Testis (tissue), 3 donors: ENCODE results near the gene MAP3K14. TPM values are rescaled to one million over a fixed set of nuclear protein-coding genes. Genes with fewer than 3 reads are reported as not detected.

ENCODE experiments used
- DNase-seq: peaks from one replicate; pipeline ENCODE4 v3.0.0-alpha.2; 2019
- H3K27ac ChIP-seq, 2 donors: fragments of 200-600 bp; sonication (generic); one replicate each; pipeline ENCODE4 v1.5.1; 2019
- H3K27me3 ChIP-seq: fragments of 200-600 bp; sonication (generic); one replicate; pipeline ENCODE4 v1.5.1; 2019
- H3K36me3 ChIP-seq: fragments of 200-600 bp; sonication (generic); one replicate; pipeline ENCODE4 v1.5.1; 2017; ENCODE audit warnings: low read depth; ENCODE audit errors: missing control alignments
- H3K4me1 ChIP-seq: fragments of 200-600 bp; sonication (generic); one replicate; pipeline ENCODE4 v1.5.1; 2019
- H3K4me3 ChIP-seq, 2 donors: fragments of 200-600 bp; sonication (generic); one replicate each; pipeline ENCODE4 v1.5.1; 2017 to 2019
- H3K9me3 ChIP-seq: fragments of 200-600 bp; sonication (generic); one replicate; pipeline ENCODE4 v1.5.1; 2017
- POLR2A ChIP-seq: fragments of 450-650 bp; IDR thresholded peaks from one replicate; pipeline ENCODE4 v1.6.1; 2017; ENCODE audit warnings: antibody characterized with exemption, mild to moderate bottlenecking, moderate library complexity
- WGBS, 2 donors: methylation state at CpG; one replicate each; pipeline ENCODE4 v1.1.5; 2018; 5-methylcytosine and 5-hydroxymethylcytosine counted together
- intact Hi-C: fragments of 100-400 bp; cut with DNase I; formaldehyde crosslinking; loops from one replicate; pipeline ENCODE4 v1.15.1; 2023; ENCODE audit warnings: low total_unique reads
- polyA plus RNA-seq: library from polyadenylated mRNA; stranded (reverse); fragments of 350-450 nt; fragmentation: Illumina TruSeq; extraction: RNeasy Lipid Tissue Mini Kit (QIAGEN cat#74804); gene quantifications from one replicate; pipeline ENCODE4 v1.2.3, GENCODE V29; 2014; ENCODE audit warnings: low read depth, low replicate concordance; ENCODE audit not compliant: insufficient read depth
- total RNA-seq, 2 donors: library from RNA; depleted of rRNA; stranded (reverse); fragments of >200 nt; gene quantifications; one replicate each; pipeline ENCODE4 v1.2.3, GENCODE V29; 2016
- TF ChIP-seq, protein P1 (sequence below), 3 experiments: fragments of 450-650 bp in 2 of 3; fragments of 200-600 bp in 1 of 3; sonication (generic) in 1 of 3; IDR thresholded peaks; one replicate each; pipeline ENCODE4 v1.5.1; 2016 to 2019; ENCODE audit warnings: antibody characterized with exemption in 3 of 3, mild to moderate bottlenecking in 2 of 3, moderate library complexity in 1 of 3

MAP3K14 gene
- total and polyA plus RNA-seq, 3 donors from 2014 or later, result 12.4 to 24.9 (median 14.6) TPM

DNA sequence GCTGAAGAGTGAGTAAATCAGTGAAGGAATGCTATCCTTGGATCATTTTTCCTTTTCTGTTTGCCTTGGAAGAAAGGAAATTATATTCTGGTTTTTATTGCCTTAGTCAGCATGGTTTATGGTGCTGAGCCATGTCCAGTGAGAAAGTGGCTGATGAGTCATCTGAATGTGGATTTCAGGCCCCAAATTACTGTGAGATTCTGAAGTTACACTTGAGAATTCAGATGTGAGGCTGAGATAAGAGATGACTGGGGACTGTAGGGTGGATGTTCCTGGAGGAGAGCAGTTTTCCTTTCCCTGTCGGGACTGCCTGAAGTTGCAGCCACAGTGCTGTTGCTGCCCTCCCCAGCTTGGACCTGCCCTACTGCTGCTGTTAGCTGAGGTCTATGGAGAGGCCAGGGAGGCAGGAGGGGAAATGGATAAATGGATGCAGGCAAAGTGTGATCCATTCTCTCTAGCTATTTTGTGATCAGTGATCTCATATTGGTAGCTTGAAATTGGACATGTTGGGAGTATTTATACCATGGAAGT is 4.2 kb upstream of the MAP3K14 start:
- intact Hi-C loops, result no loop called here
- no peaks in the 10 kb centered on the region for H3K27me3 ChIP-seq
- no peak overlapping the region for H3K4me3 ChIP-seq
- no peak for DNase-seq
- H3K4me1 ChIP-seq, result peaks cover 13% of the 10 kb centered on the region
- no peak for TF ChIP-seq POLR2A
- TF ChIP-seq, protein P1, sequence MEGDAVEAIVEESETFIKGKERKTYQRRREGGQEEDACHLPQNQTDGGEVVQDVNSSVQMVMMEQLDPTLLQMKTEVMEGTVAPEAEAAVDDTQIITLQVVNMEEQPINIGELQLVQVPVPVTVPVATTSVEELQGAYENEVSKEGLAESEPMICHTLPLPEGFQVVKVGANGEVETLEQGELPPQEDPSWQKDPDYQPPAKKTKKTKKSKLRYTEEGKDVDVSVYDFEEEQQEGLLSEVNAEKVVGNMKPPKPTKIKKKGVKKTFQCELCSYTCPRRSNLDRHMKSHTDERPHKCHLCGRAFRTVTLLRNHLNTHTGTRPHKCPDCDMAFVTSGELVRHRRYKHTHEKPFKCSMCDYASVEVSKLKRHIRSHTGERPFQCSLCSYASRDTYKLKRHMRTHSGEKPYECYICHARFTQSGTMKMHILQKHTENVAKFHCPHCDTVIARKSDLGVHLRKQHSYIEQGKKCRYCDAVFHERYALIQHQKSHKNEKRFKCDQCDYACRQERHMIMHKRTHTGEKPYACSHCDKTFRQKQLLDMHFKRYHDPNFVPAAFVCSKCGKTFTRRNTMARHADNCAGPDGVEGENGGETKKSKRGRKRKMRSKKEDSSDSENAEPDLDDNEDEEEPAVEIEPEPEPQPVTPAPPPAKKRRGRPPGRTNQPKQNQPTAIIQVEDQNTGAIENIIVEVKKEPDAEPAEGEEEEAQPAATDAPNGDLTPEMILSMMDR (IDR thresholded peaks at IDR 0.05), result no peak
- no peak overlapping the region for H3K27ac ChIP-seq
- H3K36me3 ChIP-seq, result no peaks in the 10 kb centered on the region
- 14 to 40% methylated on average over 1 of the region's 1 CpG for WGBS, 2 donors
- H3K9me3 ChIP-seq, result no peaks in the 10 kb centered on the region

DNA sequence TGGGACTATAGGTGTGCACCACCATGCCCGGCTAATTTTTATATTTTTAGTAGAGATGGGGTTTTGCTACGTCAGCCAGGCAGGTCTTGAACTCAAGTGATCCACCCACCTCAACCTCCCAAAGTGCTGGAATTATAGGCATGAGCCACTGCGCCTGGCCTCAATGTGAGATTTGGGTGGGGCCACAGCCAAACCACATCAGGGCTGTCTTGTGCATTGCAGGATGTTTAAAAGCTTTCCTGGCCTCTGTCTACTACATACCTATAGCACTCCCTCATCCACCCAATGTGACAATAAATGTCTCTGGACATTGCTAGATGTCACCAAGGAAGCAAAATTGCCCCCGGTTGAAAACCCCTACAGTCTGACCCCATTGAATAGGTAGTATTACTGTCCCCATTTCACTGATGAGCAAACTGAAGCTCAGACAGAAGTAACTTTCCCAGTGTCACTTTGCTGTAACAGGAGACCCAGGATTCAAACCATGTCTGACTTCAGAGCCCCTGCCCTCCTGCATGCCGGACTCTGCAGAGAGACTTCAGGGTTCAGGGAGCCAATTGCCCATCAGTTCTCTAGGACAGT is 3.6 kb upstream of the MAP3K14 start:
- intact Hi-C loops, result no loop called here
- Histone ChIP-seq H3K27me3 (no peaks in the 10 kb centered on the region), H3K4me1 (peaks cover 17% of the 10 kb centered on the region), H3K36me3 (no peaks in the 10 kb centered on the region), H3K9me3 (no peaks in the 10 kb centered on the region), H3K4me3 (no peak overlapping the region), H3K27ac (no peak overlapping the region)
- TF ChIP-seq, protein P1 (IDR thresholded peaks at IDR 0.05), result no peak
- no peak for TF ChIP-seq POLR2A
- WGBS, 2 donors, result 93 to 94% methylated on average over 5 of the region's 5 CpGs
- DNase-seq, result no peak

DNA sequence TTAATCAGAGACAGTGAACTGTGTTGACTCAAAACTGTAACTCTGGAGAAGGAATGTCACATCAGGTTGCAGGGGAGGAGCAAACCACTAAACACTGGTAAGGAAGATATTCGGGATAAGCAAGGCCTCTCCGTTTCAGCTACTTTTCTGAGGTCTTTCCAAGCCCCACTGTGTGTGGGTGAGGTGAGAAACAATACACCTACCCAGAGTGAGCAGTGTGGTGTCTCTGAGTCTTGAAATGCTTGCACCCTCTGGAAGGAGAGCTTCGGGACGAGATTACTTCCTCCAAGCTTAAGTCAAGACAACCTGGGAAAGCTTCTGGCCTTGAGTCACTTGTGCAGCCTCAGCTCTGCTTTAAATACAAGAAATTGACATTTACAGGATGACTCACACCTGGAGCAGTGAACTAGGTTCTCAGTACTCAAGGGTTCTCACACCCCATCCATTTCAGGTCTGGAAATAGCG is 2.5 kb upstream of the MAP3K14 start:
- Histone ChIP-seq H3K36me3 (no peaks in the 10 kb centered on the region), H3K27me3 (no peaks in the 10 kb centered on the region), H3K27ac (no peak overlapping the region), H3K4me3 (no peak overlapping the region), H3K9me3 (no peaks in the 10 kb centered on the region), H3K4me1 (peaks cover 26% of the 10 kb centered on the region)
- DNase-seq, result no peak
- intact Hi-C loops, result no loop called here
- 82 to 88% methylated on average over 5 of the region's 5 CpGs for WGBS, 2 donors
- TF ChIP-seq, protein P1 (IDR thresholded peaks at IDR 0.05), result no peak
- TF ChIP-seq POLR2A, result no peak

DNA sequence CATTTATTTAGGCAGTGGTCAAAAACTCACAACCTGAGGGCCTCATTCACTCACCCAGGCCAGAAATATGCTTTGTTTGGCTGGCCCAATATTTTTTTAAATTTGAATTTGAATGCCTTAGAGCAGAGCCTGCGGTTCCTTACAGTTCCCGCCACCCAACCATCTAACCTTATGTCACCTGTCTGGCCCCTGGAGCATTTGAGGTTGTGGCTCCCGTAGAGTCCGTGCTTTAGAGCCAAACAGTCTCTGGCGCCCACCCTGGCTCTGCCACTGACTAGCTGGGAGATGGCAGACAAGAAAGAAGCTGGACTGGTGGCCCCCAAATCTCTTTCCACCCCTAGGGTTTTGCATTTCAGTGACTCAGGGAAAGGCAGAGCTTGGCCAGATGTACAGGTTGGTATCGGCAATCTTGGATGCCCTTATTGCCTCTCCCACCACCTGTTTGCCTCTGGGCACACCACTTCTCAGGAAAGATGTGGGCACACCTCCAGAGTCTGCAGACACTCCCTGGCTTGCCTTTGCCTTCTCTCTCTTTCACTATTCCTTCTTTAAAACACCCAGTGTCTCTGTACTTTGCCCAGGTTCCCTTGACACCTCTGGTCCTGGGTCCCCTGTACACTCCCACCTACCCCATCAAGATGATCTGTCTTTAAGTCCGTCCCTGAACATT is 1.9 kb upstream of the MAP3K14 start:
- 81 to 82% methylated on average over 7 of the region's 7 CpGs for WGBS, 2 donors
- H3K36me3 ChIP-seq, result no peaks in the 10 kb centered on the region
- peaks cover 31% of the 10 kb centered on the region for H3K4me1 ChIP-seq
- no peaks in the 10 kb centered on the region for H3K27me3 ChIP-seq
- no peak overlapping the region for H3K27ac ChIP-seq
- H3K9me3 ChIP-seq, result no peaks in the 10 kb centered on the region
- intact Hi-C loops, result no loop called here
- TF ChIP-seq, protein P1 (IDR thresholded peaks at IDR 0.05), result no peak
- no peak for TF ChIP-seq POLR2A
- no peak for DNase-seq
- no peak overlapping the region for H3K4me3 ChIP-seq
